GM06990 (cell line): ENCODE results near the gene MEIKIN.

Experiments used
- DNase-seq: peaks from one replicate; pipeline ENCODE4 v3.0.0-alpha.2; 2011; ENCODE audit not compliant: insufficient read length; ENCODE audit errors: extremely low read depth
- H3K27me3 ChIP-seq: replicated peaks from 2 replicates; pipeline ENCODE4 v1.6.0; 2011; ENCODE audit warnings: low read length; ENCODE audit not compliant: control insufficient read depth, insufficient read depth
- H3K36me3 ChIP-seq: 2 replicates; pipeline ENCODE4 v1.5.1; 2011; ENCODE audit warnings: low read length; ENCODE audit not compliant: control insufficient read depth, insufficient read depth
- H3K4me3 ChIP-seq: replicated peaks from 2 replicates; pipeline ENCODE4 v1.5.1; 2011; ENCODE audit warnings: low read depth, mild to moderate bottlenecking, control low read depth, low read length
- CTCF ChIP-seq: IDR thresholded peaks from 2 replicates; pipeline ENCODE4 v1.5.1; 2011; ENCODE audit warnings: low read length, control low read depth, mild to moderate bottlenecking, inconsistent platforms; ENCODE audit not compliant: insufficient read depth, poor library complexity, severe bottlenecking

Gene MEIKIN

GRCh38 chr5:131789765-131790164, 155.7 kb downstream of the MEIKIN start:
- no peak overlapping the region for H3K4me3 ChIP-seq
- no peak for TF ChIP-seq CTCF
- H3K36me3 ChIP-seq, result no peaks in the 10 kb centered on the region
- DNase-seq, result no peak
- H3K27me3 ChIP-seq, result no peaks in the 10 kb centered on the region

- Histone ChIP-seq H3K36me3 (no peaks in the 10 kb centered on the region), H3K27me3 (no peaks in the 10 kb centered on the region)
Observed at GRCh38 chr5:131787736-131788135, 157.7 kb downstream of the MEIKIN start.

GRCh38 chr5:131786900-131787692, 158.4 kb downstream of the MEIKIN start:
- DNase-seq, result no peak
- H3K36me3 ChIP-seq, result no peaks in the 10 kb centered on the region
- H3K27me3 ChIP-seq, result no peaks in the 10 kb centered on the region

More at GRCh38 chr5:131787736-131788135, 157.7 kb downstream of the MEIKIN start:
- DNase-seq, result no peak
- no peak for TF ChIP-seq CTCF
- H3K4me3 ChIP-seq, result no peak overlapping the region

GRCh38 chr5:131786036-131786435, 159.4 kb downstream of the MEIKIN start:
- no peak overlapping the region for H3K4me3 ChIP-seq
- no peaks in the 10 kb centered on the region for H3K36me3 ChIP-seq
- DNase-seq, result no peak
- TF ChIP-seq CTCF, result no peak
- no peaks in the 10 kb centered on the region for H3K27me3 ChIP-seq

More at GRCh38 chr5:131786900-131787692, 158.4 kb downstream of the MEIKIN start:
- no peak overlapping the region for H3K4me3 ChIP-seq
- TF ChIP-seq CTCF, result no peak

- no peak for TF ChIP-seq CTCF
- no peak for DNase-seq
- no peak overlapping the region for H3K4me3 ChIP-seq
- H3K36me3 ChIP-seq, result no peaks in the 10 kb centered on the region
- no peaks in the 10 kb centered on the region for H3K27me3 ChIP-seq
Observed at GRCh38 chr5:131783874-131784273, 161.6 kb downstream of the MEIKIN start.
